Retinal pigment epithelial cell (primary cell): ENCODE data around the gene GSN.
A peak's percentile ranks its signal among the peaks of the same experiment; 100 is the strongest.

Experiments used
- DNase-seq: peaks from one replicate; pipeline ENCODE4 v3.0.0-alpha.2; 2010; ENCODE audit warnings: low read depth
- H3K4me3 ChIP-seq: 2 replicates; pipeline ENCODE4 v1.5.1; 2011; ENCODE audit warnings: mild to moderate bottlenecking, low read length, control low read depth, moderate library complexity
- CTCF ChIP-seq: conservative IDR thresholded peaks from 2 replicates; pipeline ENCODE4 v1.5.1; 2011; ENCODE audit warnings: low read depth, low read length, control low read depth, inconsistent platforms

The GSN gene

GRCh38 chr9:121266906-121267650, 884 bp upstream of the GSN start:
- no peak for DNase-seq
- no peak for TF ChIP-seq CTCF
- H3K4me3 ChIP-seq, result peak overlapping the region; percentile 79

- DNase-seq, result no peak
- peak overlapping the region; percentile 79 for H3K4me3 ChIP-seq
- no peak for TF ChIP-seq CTCF
Measured at GRCh38 chr9:121268598-121268850, 562 bp downstream of the GSN start.

GRCh38 chr9:121268851-121269641, 1.1 kb downstream of the GSN start:
- TF ChIP-seq CTCF, result no peak
- H3K4me3 ChIP-seq, result peak overlapping the region; percentile 79
- DNase-seq, result no peak

GRCh38 chr9:121269642-121270254, 1.8 kb downstream of the GSN start:
- TF ChIP-seq CTCF, result no peak
- DNase-seq, result no peak
- peak overlapping the region; percentile 79 for H3K4me3 ChIP-seq

- DNase-seq, result no peak
- no peak overlapping the region for H3K4me3 ChIP-seq
- no peak for TF ChIP-seq CTCF
Measured at GRCh38 chr9:121271368-121272341, 3.7 kb downstream of the GSN start.

- no peak overlapping the region for H3K4me3 ChIP-seq
- no peak for DNase-seq
- TF ChIP-seq CTCF, result no peak
Measured at GRCh38 chr9:121272401-121272948, 4.5 kb downstream of the GSN start.
